ENCODE measurements around the gene C5orf47. TPM values are rescaled to one million over a fixed set of nuclear protein-coding genes. Genes with fewer than 3 reads are reported as not detected.
A peak's percentile ranks its signal among the peaks of the same experiment; 100 is the strongest.

The C5orf47 gene
- total RNA-seq, 4 donors from 2014 or later = not detected

DNA sequence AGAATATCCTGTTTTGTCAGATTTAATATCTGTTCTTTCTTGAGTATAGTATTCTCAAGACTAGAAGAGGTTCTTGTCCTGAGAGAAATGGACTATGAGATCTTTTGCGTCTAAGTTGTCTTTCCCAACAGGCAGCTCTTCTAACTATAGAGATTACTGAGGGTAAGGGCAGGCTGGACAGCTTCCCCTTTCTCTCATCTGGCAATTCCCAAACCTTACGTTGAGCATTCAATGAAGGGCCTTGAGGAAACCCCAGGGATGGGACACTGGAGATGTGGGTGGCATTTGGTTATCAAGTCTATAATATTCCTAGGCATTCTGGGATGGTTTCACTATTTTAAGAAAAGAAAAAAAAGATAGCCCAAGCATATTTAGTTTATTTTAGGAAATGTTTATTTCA is 28.0 kb upstream of the C5orf47 start:
- Histone ChIP-seq H3K27ac (no peak overlapping the region), H3K4me3 (no peak overlapping the region), H3K4me1 (peaks cover 0 to 5% (median 0%) of the 10 kb centered on the region in 3 donors), H3K27me3 (no peaks in the 10 kb centered on the region), H3K36me3 (peaks cover 0 to 25% (median 3%) of the 10 kb centered on the region in 3 donors), H3K9me3 (no peaks in the 10 kb centered on the region)
- WGBS, 2 donors = 39 to 62% methylated on average over 2 of the region's 2 CpGs
- TF ChIP-seq, protein P1, sequence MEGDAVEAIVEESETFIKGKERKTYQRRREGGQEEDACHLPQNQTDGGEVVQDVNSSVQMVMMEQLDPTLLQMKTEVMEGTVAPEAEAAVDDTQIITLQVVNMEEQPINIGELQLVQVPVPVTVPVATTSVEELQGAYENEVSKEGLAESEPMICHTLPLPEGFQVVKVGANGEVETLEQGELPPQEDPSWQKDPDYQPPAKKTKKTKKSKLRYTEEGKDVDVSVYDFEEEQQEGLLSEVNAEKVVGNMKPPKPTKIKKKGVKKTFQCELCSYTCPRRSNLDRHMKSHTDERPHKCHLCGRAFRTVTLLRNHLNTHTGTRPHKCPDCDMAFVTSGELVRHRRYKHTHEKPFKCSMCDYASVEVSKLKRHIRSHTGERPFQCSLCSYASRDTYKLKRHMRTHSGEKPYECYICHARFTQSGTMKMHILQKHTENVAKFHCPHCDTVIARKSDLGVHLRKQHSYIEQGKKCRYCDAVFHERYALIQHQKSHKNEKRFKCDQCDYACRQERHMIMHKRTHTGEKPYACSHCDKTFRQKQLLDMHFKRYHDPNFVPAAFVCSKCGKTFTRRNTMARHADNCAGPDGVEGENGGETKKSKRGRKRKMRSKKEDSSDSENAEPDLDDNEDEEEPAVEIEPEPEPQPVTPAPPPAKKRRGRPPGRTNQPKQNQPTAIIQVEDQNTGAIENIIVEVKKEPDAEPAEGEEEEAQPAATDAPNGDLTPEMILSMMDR (IDR thresholded peaks at IDR 0.05) = no peak
- no peak for TF ChIP-seq POLR2A (IDR thresholded peaks at IDR 0.05)
- intact Hi-C loops (cut with DNase I) = no loop called here
- DNase-seq = no peak

- no peak overlapping the region for H3K27ac ChIP-seq
- H3K36me3 ChIP-seq = peaks cover 0 to 20% (median 0%) of the 10 kb centered on the region in 3 donors
- H3K9me3 ChIP-seq = no peaks in the 10 kb centered on the region
- DNase-seq = no peak
- peaks cover 0 to 5% (median 0%) of the 10 kb centered on the region in 3 donors for H3K4me1 ChIP-seq
- intact Hi-C loops (cut with DNase I) = no loop called here
- no peak overlapping the region for H3K4me3 ChIP-seq
- WGBS, 2 donors = 23 to 44% methylated on average over 1 of the region's 1 CpG
- no peak for TF ChIP-seq POLR2A (IDR thresholded peaks at IDR 0.05)
- TF ChIP-seq, protein P1 (IDR thresholded peaks at IDR 0.05) = no peak
- no peaks in the 10 kb centered on the region for H3K27me3 ChIP-seq
Observed at GRCh38 chr5:173961418-173961817, 27.6 kb upstream of the C5orf47 start.

DNA sequence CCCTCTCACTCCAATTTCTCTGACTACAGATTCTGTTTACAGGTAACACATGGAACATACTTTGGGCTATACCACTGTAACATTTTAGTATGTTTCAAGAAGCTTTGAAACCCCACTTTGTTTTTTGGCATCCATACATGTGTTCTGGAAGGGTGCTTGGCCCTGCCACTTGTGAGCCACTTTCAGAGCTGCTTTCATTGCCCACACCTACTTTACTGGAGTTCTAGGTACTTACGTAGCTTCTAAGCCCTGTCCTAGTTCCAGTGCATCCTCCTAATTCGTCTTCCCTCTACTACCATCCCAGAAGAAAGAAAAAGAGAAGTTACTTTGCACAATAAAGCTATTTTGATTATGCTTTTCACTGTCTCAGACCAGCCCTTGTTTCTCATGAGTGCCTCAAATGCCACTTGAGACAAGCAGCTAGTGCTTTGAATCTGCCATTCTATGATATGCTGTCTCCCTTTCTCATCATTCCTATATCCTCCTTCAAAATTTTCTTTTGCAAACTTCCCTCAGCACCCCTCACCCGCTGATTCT is 26.5 kb upstream of the C5orf47 start:
- intact Hi-C loops (cut with DNase I) = no loop called here
- no peak overlapping the region for H3K27ac ChIP-seq
- DNase-seq = no peak
- 87 to 94% methylated on average over 3 of the region's 3 CpGs for WGBS, 2 donors
- no peak for TF ChIP-seq POLR2A (IDR thresholded peaks at IDR 0.05)
- TF ChIP-seq, protein P1 (IDR thresholded peaks at IDR 0.05) = no peak
- H3K9me3 ChIP-seq = no peaks in the 10 kb centered on the region
- peaks cover 0 to 10% (median 0%) of the 10 kb centered on the region in 3 donors for H3K36me3 ChIP-seq
- no peaks in the 10 kb centered on the region for H3K27me3 ChIP-seq
- peaks cover 0 to 5% (median 0%) of the 10 kb centered on the region in 3 donors for H3K4me1 ChIP-seq
- no peak overlapping the region for H3K4me3 ChIP-seq

- H3K36me3 ChIP-seq = peaks cover 0 to 2% (median 0%) of the 10 kb centered on the region in 3 donors
- H3K9me3 ChIP-seq = no peaks in the 10 kb centered on the region
- no peak for DNase-seq
- 36 to 39% methylated on average over 10 of the region's 10 CpGs for WGBS, 2 donors
- intact Hi-C loops (cut with DNase I) = no loop called here
- no peaks in the 10 kb centered on the region for H3K27me3 ChIP-seq
- H3K4me1 ChIP-seq = peaks cover 0 to 5% (median 0%) of the 10 kb centered on the region in 3 donors
- TF ChIP-seq POLR2A (IDR thresholded peaks at IDR 0.05) = no peak
- TF ChIP-seq, protein P1 (IDR thresholded peaks at IDR 0.05) = no peak
- H3K27ac ChIP-seq = no peak overlapping the region
- H3K4me3 ChIP-seq = no peak overlapping the region
Observed at GRCh38 chr5:173963182-173963838, 25.7 kb upstream of the C5orf47 start.

- no peak overlapping the region for H3K27ac ChIP-seq
Observed at GRCh38 chr5:173963867-173964441, 25.0 kb upstream of the C5orf47 start.

More at GRCh38 chr5:173963867-173964441, 25.0 kb upstream of the C5orf47 start:
- no peak for TF ChIP-seq POLR2A (IDR thresholded peaks at IDR 0.05)
- TF ChIP-seq, protein P1 (IDR thresholded peaks at IDR 0.05) = no peak
- no peaks in the 10 kb centered on the region for H3K9me3 ChIP-seq
- no peak for DNase-seq
- intact Hi-C loops (cut with DNase I) = no loop called here
- WGBS, 2 donors = 82 to 83% methylated on average over 10 of the region's 19 CpGs
- H3K36me3 ChIP-seq = no peaks in the 10 kb centered on the region
- H3K27me3 ChIP-seq = no peaks in the 10 kb centered on the region
- H3K4me1 ChIP-seq = peaks cover 0 to 5% (median 0%) of the 10 kb centered on the region in 3 donors
- H3K4me3 ChIP-seq = peak overlapping the region in 2 of 4 donors; percentile 5 to 17

Measured in esophagus squamous epithelium (tissue), 5 donors.